Fibroblast of mammary gland (primary cell): Measurements from ENCODE around the gene SPAG7.

ENCODE experiments used
- DNase-seq: peaks from one replicate; pipeline ENCODE4 v3.0.0-alpha.2; 2010; ENCODE audit warnings: low read depth
- H3K4me3 ChIP-seq: 2 replicates; pipeline ENCODE4 v1.5.1; 2011; ENCODE audit warnings: low read depth, mild to moderate bottlenecking, low read length, moderate library complexity; ENCODE audit not compliant: control insufficient read depth
- TF ChIP-seq, protein P1 (sequence below): conservative IDR thresholded peaks from 2 replicates; pipeline ENCODE4 v1.5.1; 2011; ENCODE audit warnings: low read depth, low read length, inconsistent platforms; ENCODE audit not compliant: control insufficient read depth, insufficient read depth

Gene SPAG7

GRCh38 chr17:4987767-4988567, 20.4 kb upstream of the SPAG7 start:
- no peak for DNase-seq
- TF ChIP-seq, protein P1, sequence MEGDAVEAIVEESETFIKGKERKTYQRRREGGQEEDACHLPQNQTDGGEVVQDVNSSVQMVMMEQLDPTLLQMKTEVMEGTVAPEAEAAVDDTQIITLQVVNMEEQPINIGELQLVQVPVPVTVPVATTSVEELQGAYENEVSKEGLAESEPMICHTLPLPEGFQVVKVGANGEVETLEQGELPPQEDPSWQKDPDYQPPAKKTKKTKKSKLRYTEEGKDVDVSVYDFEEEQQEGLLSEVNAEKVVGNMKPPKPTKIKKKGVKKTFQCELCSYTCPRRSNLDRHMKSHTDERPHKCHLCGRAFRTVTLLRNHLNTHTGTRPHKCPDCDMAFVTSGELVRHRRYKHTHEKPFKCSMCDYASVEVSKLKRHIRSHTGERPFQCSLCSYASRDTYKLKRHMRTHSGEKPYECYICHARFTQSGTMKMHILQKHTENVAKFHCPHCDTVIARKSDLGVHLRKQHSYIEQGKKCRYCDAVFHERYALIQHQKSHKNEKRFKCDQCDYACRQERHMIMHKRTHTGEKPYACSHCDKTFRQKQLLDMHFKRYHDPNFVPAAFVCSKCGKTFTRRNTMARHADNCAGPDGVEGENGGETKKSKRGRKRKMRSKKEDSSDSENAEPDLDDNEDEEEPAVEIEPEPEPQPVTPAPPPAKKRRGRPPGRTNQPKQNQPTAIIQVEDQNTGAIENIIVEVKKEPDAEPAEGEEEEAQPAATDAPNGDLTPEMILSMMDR, result no peak
- H3K4me3 ChIP-seq, result peak overlapping the region; percentile 74

- peak; percentile 59 for DNase-seq
- TF ChIP-seq, protein P1, result peak; percentile 36
- peak within 1 kb of the TSS; percentile 74 for H3K4me3 ChIP-seq
Measured at GRCh38 chr17:4986951-4987766, 19.5 kb upstream of the SPAG7 start, which contains the start of gene CAMTA2. CAMTA2 (minus strand) TSS chr17:4987675; CDS start chr17:4986222, 1,453 bp downstream.

DNA sequence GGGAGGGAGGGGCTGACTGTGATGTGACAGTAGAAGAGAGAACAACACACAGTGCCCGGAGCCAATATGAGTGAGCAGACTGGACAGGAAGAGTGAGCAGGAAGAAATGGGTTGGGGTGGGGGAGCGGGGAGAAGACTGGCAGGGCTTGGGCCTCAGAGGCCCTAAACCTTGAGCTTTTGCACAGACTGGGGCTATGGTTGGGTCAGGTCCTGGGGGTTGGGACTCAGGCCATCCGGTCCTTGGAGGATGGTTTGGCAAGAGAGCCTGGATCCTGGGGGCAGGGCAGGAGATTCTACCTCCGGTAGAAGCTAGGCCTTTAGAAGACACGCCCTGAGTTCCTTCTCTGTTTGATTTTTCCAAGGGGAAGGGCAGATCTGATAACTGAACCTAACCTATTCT, 18.8 kb upstream of the SPAG7 start:
- peak; percentile 44 for DNase-seq
- TF ChIP-seq, protein P1, result no peak
- H3K4me3 ChIP-seq, result peak overlapping the region; percentile 74

- DNase-seq, result peak; percentile 49
- H3K4me3 ChIP-seq, result no peak overlapping the region
- TF ChIP-seq, protein P1, result no peak
Measured at GRCh38 chr17:4982305-4982704, 14.7 kb upstream of the SPAG7 start.

DNA sequence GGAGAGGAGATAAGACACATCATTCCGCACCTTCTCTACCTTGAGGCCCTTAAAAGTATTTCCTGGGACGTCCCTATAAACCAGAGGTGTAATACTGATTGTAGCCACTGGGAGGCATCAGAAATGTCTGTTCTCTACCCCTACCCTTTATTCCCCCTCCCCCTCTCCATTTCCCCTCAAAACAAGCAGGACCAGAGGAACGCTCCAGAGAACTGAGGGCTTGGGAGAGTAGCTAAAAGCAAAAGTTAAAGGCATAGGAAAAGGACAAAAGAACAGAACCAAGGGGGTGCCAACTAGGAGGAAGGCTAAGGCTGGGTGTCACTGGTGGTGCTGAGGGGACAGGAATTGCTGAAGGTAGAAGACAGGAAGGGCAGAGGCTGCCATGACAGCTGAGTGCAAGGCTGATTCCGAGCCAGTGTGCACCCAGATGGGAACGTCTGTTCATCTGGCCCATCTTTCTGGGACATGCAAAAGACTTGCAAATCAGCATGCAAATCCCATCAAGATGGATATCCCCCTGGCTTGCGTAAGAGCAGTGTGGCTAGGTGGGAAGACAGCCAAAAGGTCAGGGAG, 13.1 kb upstream of the SPAG7 start:
- TF ChIP-seq, protein P1, result peak; percentile 67
- H3K4me3 ChIP-seq, result no peak overlapping the region
- DNase-seq, result peak; percentile 52

GRCh38 chr17:4978726-4979125, 11.1 kb upstream of the SPAG7 start:
- TF ChIP-seq, protein P1, result no peak
- no peak overlapping the region for H3K4me3 ChIP-seq

More at GRCh38 chr17:4978726-4979125, 11.1 kb upstream of the SPAG7 start:
- DNase-seq, result no peak
